HK-2 (cell line): ENCODE data around the gene GFRAL.
"Not testable (repeated sequence)": the region's sequence is repeated elsewhere in the genome, so short reads cannot be mapped to it uniquely, and the experiment has no call there.

Experiments
- DNase-seq: peaks from one replicate; pipeline ENCODE4 v3.0.0-alpha.2; 2018; ENCODE audit not compliant: unreplicated experiment

The GFRAL gene, protein sequence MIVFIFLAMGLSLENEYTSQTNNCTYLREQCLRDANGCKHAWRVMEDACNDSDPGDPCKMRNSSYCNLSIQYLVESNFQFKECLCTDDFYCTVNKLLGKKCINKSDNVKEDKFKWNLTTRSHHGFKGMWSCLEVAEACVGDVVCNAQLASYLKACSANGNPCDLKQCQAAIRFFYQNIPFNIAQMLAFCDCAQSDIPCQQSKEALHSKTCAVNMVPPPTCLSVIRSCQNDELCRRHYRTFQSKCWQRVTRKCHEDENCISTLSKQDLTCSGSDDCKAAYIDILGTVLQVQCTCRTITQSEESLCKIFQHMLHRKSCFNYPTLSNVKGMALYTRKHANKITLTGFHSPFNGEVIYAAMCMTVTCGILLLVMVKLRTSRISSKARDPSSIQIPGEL

DNA sequence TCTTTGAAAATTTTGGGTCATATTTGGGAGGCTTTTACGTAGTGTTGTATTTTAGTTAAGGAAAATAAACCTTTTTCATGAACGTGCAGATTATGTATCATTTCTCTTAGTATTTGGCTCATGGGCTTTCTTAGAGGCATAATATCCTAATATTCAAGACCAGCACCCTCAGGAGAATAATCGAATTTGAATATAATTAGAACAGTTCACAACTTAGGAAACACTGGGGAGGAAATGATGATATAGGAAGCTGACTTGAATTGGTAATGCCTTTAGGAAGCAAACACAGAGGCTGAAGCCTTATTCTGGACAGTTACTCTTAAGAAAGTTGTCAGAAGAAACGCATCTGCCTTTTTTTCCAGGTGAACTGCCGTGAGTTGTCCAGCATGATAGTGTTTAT is at the start of gene GFRAL:
Gene GFRAL, plus strand, starts transcription at position 301 of the 400 bp plus-strand sequence. Its CDS starts 86 bp downstream, at position 387.
- no peak for DNase-seq

DNA sequence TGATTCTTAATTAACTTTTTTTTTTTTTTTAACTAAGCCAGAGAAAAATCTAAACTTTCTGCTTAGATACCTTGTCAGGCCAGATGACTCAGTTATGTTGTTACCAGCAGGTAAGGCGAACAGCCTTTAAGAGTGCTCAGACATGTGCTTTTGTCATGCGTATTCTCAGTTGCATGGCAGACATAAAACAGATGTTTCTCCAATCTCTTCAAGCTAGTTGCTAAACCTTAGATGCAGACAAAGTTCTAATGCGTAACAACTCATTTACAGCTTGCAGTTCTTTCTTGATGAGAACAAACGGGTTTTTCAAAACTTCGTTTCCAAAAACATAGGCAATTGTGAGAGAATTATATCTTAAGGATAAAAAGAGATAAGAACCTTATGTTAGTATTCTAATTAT is 49.6 kb upstream of the GFRAL start:
- DNase-seq = no peak

DNA sequence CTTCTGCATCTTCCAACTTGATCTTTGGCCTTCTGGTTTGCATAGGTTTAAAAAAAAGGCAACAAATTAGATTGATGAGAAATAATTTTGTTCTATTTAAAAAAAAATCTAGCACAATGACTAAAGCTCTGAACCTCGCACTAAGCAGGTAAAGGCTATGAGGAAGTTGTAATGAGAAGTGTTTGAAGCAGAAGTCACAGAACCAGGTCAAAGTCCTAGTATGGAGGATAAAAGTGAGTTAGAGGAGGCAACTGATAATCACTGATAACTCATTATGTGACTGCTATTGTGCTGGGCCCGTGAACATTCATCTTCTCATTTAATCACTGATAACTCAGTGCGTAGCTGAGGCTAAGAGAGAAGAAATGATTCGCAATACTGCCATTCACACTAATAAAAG is 46.1 kb upstream of the GFRAL start:
- DNase-seq = no peak

DNA sequence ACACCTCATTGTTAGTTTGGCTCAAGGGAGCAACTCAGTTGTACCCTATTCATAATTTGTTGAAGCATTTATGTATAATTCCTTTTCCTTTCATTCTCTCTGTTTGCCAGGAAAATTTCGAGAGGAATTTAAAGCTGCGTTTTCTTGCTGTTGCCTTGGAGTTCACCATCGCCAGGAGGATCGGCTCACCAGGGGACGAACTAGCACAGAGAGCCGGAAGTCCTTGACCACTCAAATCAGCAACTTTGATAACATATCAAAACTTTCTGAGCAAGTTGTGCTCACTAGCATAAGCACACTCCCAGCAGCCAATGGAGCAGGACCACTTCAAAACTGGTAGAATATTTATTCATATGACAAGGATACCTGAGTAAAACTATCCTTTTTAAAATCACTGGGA is 45.2 kb upstream of the GFRAL start:
- DNase-seq = no peak

DNA sequence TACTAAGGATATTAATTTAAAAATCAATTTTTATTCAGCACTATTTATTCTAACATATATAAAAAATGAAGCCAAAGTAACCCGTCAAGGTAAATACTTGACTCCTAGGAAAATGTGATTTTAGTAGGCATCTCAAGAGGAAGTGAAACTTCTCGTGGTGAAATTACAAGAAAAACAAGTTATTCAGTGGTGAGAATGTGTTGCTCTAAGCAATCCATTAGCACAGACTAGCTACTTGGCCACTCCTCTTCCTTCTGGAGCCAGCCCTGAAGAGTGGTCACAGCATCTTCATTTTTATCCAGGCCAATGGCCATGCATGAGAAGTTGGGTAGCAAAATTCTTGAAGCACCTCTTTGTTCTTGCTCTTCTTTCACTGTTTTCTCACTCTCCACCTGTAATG is 40.4 kb upstream of the GFRAL start:
- DNase-seq = no peak

DNA sequence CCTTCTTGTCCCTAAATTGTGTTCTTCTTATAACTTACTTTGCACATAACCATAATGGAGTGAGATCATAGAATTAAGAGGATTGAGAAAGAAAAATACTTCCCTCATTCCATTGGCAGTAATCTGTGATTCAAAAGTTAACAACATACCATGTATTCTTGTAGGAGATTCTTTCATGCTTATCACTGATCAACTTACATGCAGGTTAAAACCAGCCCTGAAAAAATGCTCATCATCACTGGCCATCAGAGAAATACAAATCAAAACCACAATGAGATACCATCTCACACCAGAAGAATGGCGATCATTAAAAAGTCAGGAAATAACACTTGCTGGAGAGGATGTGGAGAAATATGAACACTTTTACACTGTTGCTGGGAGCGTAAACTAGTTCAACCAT is 36.5 kb upstream of the GFRAL start:
- no peak for DNase-seq

DNA sequence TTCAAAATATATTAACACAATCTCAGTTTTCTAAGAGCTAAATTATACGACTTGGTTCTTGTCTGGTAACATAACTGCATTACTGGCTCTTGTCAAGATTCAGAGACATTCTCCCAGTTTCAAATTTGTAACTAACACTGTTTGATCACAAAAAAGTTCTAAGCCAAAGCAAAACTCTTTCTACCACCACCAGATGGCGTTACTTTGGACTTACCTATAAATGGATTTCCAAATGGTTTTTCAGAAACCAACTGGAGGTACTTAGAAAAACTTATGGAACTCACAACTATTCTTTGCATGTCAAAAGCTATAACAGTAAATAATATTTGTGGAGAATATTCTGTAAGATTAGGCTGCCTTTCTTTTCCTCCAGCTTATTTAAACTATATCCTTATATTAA is 34.2 kb upstream of the GFRAL start:
- DNase-seq = no peak

DNA sequence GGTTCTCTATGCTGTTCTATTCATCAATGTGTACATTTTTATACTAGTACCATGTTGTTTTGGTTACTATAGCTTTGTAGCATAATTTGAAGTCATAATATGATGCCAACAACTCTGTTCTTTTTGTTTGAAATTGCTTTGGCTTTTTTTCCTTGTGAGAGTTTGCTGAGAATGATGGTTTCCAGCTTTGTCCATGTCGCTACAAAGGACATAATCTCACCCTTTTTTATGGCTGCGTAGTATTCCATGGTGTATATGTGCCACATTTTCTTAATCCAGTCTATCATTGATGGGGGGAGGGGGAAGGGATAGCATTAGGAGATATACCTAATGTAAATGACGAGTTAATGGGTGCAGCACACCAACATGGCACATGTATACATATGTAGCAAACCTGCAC is 30.1 kb upstream of the GFRAL start:
- not testable (repeated sequence) for DNase-seq

DNA sequence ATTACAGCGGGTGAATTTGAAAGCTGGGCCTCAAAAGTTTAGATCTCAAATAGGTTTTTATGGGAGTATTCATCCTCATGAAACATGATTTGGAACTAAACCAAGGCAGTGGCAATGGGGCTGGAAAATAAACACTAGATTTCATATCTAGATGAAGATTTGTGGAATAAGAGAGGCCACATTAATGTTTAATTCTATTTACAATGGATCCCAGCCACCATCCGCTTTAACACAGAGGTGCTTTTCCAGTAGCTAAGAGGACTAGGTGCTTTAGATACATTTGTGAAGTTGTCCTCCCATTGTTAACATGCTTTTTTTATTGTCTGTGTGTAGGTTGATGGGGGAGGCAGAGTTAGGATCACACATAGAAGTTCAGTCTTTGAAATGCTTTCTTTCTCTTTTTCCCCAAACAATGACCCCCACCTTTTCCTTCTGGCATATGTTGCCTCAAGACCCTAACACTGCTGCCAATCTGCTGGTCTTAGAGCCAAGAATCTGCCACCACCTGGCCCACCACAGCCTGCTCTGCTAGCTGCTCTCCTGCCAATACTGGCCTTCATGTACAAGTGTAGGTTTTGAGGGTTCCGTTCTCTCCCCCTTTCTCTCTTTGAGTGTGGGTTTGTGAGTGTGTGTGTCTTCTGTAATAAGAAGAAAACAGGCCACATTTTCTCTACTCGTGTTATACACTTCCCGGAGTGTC is 27.8 kb upstream of the GFRAL start:
- DNase-seq = no peak

DNA sequence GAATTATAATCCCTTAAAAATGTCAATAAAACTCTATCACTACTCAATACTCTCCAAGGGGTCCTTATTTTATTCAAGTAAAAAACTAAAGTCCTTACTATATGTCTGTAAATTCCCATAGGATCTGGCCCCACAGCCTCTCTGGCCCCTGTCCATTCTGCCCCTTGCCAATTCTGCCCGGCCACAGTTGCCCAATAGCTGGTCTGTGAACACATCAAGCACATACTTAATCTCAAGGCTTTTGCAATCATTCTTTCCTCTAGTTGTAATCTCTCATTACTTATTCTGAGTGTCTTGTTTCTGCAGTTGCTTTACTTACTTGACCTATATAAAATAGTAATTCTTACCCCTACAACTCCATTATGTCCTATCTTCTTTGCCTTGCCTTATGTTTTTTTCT is 22.5 kb upstream of the GFRAL start:
- no peak for DNase-seq

DNA sequence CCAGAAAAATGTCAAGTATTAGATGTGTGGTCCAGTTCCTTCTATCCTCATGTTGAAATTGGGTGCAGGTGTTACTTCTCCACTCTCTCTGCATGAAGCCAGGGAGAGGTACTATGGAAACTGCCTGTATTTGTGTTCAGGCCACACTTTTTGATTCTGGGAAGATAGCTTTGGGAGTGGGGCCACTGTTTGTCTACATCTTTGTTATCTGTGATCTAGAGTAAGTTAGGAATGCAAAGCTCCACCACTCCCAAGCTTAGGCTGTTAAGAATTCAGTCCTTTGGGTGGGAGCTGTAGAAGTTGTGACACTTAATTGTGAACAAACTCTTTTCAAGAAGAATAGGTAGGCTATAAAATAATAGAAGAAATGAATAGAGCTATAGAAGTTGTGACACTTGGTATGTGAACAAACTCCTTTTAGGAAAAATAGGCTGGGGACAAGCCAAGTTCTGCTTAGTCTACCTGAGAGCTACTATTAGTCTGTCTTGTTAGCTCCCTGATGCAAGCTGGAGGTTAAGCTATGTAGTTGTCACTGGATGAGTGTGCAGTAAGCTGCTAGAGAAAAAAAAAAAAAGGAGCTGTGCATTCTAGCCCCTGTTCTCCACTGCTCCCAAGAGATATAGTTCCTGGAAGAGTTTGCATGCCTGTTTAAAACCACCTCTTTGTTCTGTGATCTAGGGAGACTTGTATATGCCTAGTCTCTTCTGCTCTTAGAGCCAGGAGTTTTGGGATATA is 7.1 kb upstream of the GFRAL start:
- no peak for DNase-seq

DNA sequence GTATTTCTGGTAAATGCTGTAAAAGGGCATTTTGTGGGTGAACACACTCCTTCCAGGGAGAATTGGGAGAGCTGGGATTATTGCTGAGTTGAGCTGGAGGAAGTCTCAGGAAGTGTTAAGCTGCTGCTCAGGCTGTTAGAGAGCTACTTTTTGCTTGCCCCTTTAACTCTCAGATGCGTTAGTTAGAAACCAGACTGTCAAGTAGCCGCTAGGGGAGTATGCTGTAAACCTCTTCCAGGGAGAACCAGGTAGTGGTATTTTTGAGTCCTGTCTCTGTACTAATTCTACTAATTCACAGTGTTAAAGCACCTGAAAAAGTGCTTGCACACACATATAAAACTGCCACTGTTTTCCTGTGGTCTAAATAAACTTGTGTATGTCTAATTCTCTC is 6.6 kb upstream of the GFRAL start:
- DNase-seq = no peak

DNA sequence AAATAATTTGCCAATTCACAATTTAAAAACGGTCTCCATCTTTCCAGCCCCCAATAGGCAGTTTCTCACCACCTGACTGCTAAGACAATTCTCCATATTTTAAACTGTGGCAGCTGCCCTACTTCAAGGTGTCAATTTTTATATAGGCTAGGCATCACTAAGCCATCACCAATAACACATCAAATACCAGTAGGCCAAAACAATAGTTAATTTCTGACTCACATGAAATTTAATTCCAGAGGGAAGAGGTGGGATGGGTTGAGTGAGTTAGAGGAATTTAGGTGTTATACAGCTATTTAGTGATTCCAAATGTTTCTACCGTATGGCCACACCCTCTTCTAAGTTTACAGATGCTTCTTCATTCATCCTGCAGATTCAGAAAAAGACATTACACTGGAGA is 49.9 kb downstream of the GFRAL start:
- DNase-seq = no peak

DNA sequence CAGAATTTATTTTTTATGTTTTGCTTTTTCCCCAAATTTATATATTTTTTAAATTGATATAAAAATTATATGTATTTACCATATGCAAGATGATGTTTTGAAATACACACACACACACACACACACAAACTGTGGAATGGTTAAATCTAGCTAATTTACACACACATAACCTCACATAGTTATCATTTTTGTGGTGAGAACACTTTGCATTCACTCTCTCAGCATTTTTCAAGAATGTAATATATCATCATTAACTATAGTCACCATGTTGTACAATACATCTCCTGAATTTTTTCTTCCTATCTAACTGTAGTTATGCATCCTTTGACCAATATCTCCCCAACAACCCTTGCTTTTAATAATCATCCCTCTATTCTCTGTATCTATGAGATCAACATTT is 52.2 kb downstream of the GFRAL start:
- DNase-seq = no peak

DNA sequence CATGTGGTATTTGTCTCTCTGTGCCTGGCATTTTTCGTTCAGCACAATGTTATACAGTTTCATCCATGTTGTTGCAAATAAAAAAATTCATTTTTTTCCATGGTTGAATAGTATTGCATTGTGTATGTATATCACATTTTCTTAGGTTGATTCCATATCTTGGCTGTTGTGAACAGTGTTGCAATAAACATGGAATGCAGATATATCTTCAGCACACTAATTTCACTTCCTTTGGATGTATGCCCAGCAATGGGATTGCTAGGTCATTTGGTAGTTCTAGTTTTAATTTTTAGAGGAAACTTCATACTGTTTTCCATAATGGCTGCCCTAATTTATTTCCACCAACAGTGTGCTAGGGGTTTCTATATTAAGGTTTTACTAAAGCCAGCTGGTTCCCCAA is 52.6 kb downstream of the GFRAL start:
- no peak for DNase-seq

DNA sequence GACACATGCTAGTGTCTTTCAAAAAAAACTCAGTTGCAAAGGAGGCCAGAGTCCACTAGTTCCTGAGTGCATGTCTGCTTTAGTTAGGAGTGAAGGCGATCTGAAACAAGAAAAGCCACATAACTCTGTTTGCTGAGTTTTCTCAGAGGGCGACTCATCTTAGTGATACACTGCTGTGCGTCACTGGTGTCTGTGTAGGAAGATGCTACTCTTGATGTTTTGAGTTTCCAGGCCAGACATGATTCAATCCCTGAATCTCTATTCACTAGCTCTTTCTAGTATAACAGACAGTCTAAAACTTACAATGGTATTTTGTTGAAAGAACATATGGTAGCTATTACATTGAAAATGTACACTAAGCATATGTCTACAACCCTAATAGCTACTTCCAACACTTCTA is 60.9 kb downstream of the GFRAL start:
- no peak for DNase-seq

DNA sequence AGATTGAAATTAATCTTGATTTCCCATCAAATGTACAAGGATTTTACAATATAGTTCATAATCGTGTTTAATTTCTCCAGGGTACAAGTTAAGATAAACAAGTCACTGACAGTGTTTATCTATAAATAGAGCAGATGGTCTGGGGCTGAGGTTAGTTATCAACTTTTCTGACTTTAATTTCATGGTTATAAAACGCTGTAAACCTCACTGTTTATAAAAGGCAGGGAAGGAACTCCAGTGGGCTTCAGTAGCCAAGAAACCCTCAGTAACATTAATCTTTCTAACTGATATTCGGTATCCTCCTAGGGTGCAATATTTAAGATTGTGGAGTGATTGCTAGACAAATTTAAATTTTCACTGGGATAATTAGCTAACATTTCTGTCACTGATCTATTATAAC is 68.6 kb downstream of the GFRAL start:
- DNase-seq = no peak

DNA sequence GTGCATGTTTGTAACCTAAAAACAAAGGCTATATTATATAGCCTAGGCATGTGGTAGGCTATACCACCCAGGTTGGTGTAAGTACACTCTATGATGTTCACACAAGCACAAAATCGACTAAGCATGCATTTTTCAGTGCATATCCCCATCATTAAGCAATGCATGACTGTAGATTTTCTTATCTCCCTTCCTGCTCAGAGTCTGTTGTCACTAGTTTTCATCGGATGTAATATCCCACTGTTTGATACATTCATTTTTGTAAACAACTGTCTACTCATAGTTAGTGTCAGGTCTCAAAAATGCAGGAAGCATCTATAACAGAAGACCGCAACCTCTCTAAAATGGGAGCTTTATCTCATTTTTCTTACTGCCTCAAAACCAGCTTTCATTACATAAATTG is 70.7 kb downstream of the GFRAL start:
- DNase-seq = no peak

DNA sequence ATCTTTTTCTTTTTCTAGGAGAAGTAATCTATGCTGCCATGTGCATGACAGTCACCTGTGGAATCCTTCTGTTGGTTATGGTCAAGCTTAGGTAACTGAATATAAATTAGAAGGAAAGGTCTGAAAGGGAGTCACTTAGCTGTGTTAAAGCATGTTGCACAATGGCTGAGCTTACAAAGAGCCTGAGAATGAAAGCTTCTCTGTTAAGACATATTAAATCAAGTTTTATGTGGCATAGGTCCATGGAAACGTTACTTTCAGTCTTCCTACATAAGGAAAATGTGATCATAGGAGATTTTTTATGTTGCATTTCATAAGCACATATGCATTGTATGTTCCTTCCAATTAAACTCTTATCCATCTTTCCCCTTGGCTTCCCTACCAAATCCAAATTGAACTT is 72.1 kb downstream of the GFRAL start:
- no peak for DNase-seq

DNA sequence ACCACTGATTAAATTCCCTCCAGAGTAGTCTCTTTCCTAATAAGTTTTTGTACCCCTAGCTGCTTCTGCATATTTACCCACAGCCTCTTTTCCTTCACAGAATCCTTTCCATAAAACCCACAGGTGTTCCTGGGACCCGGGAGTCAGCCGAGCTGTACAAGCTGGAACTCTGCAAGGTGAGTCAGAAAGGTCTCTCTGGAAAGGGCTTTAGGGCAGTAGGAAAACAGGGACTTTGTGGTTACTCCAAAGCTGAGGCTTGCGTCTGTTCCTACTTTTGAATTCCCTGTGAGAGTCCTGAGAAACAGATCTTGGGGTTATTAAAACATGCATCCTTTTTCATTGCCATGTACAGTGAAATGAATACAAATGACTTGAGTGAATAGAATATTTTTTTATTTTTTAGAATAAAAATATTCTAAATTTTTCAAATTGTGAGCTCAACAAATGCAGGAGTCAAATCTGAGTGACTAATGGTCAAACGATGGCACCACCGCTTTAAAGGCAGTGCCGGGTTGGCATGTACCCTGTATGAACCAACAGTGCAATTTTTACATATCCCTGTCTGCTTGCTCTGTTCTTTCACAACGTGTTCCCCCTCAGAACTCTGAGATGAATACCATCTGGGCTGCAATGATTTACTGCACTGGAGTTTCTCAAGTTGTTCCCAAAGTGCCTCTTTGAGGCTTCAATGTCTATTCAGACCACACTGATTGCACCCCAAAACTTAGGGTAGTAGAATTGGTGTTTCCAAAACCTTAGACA is 78.4 kb downstream of the GFRAL start:
- DNase-seq = no peak

DNA sequence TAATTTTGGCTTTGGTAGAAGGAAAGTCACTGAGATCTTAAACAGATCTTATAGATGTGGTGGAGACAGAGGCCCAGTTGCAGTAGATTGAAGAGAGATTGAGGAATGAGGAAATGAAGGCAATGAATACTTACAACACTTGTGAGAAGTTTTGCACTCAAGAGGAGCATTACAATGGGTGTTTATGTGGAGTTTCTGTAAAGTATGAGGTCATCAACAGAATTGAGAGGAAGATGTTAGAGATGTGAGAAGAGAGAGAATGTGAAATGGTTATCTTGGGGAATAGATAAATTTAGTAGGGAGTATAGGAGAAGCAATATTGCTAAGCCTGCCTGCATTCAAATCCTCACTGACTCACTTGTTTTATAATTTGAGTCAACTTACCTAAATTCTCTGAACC is 83.4 kb downstream of the GFRAL start:
- no peak for DNase-seq

DNA sequence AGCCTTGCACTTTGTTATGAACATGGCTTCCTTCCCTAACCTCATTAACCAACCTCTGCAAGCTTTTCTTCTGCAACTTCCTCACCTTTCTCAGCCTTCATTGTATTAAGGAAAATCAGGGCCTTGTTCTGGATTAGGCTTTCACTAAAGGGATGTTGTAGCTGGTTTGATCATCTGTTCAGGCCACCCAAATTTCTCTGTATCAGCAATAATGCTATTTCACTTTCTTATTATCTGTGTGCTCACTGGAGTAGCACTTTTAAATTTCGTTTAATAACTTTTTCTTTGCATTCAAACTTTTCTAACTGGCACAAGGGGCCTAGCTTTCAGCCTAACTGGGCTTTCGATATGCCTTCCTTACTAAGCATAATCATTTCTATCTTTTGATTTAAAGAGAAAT is 96.7 kb downstream of the GFRAL start:
- no peak for DNase-seq
